GM18867 (cell line): ENCODE results near the gene TNC.

Experiments
- ATAC-seq: cut with Tn5 transposase; IDR thresholded peaks from one replicate; pipeline ENCODE4 v1.9.1; 2021; ENCODE audit warnings: mild to moderate bottlenecking, moderate library complexity; ENCODE audit not compliant: unreplicated experiment

Gene TNC

DNA sequence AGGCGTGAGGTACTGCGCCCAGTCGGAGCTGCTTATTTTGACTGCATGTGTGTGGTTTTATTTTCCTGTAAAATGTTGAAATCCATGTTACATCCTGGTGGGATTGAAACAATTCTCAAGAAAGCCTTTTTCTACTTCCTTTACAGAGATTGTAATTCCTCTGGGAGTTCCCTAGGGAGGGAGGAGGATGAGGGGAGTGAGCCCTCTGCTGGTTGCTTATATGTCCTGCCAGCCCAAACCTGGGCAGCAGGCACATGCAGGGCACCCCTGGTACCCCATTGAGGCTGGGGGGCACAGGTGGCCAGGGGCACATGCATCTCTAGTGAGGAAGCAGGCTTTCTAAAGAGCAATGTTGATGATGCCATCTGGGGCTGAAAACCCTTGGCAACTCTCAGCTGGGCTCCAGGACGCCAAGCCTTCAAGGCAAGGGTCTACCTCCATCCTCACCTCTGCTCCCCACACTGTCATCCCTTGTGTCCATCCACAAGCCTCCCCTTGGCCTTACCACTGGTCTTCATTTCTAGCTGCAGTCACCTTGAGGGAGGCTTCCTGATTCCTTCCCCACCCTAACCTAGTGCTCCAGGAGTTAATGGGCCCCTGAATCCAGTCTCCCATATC, 102.8 kb downstream of the TNC start:
- no peak for ATAC-seq

DNA sequence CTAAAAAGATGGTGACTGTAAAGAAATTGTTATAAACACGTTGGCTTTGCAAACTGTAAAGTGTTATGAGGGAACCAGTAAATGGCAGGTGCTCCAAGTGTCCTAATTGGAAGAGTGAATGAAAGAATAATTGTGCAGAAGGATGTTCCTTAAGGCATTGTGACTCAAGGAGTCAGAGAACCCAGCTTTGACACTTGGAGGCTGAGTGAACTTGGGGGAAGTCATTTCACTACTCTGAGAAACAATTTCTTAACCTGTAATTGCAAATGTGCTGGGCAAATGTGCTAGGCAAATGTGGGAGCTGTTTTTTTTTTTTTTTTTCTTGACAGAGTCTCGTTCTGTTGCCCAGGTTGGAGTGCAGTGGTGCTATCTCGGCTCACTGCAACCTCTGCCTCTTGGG, 103.5 kb downstream of the TNC start:
- no peak for ATAC-seq

DNA sequence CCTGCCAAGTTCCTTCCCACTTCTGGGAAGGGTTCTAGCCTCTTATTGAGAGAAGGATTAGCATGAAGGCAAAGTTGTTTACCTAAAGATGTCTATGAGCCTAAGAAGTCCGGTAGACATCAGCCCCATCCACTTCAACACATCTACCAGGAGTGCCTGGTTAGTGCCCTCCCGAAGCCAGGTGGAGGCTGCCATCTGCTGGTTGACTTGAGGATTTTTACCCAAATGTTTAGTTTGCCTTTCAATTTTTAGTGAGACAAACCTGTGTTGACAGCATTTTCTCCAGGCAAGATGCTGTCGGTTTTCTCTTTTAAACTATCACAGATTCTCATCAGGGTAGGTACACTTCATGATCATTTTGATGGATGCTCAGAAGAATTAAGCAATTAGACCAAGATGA, 104.0 kb downstream of the TNC start:
- peak; percentile 63 for ATAC-seq

DNA sequence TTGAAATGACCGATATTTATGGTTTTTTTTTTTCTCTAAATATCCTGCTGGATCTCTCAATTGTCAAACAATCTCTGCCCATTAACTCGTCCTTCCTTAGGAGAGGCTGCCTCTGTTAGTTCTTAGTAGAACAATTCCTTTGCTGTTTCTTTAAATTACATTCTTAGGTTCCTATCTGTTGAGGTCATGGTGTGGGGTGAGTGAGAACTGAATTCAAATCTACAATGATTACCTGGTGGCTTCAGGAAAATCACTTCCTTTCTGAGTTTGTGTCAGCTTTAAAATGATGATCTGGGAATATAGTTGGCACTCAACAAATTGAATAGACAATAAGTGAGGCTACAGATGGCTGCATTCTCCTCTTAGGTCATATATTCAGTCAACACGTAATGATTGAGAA, 105.5 kb downstream of the TNC start:
- ATAC-seq, result no peak

DNA sequence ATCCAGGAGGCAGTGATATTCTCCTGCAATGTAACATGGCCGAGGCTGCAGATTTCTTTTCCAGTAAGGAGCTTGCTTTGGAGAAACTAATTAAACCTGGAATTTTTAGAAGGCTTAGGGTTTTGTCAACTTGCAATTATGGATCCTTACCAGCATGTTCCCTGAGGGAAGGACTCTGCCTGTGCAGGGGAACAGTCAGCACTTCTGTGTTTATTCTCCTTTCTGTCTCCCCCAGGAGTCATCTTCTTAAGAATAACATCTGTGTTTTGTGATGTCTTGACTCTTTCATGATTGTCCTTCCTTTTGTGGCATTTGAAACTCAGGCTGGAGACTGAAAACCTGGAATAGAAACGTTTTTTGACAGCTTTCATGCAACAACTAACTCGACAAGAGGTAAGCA, 107.1 kb downstream of the TNC start:
- no peak for ATAC-seq

DNA sequence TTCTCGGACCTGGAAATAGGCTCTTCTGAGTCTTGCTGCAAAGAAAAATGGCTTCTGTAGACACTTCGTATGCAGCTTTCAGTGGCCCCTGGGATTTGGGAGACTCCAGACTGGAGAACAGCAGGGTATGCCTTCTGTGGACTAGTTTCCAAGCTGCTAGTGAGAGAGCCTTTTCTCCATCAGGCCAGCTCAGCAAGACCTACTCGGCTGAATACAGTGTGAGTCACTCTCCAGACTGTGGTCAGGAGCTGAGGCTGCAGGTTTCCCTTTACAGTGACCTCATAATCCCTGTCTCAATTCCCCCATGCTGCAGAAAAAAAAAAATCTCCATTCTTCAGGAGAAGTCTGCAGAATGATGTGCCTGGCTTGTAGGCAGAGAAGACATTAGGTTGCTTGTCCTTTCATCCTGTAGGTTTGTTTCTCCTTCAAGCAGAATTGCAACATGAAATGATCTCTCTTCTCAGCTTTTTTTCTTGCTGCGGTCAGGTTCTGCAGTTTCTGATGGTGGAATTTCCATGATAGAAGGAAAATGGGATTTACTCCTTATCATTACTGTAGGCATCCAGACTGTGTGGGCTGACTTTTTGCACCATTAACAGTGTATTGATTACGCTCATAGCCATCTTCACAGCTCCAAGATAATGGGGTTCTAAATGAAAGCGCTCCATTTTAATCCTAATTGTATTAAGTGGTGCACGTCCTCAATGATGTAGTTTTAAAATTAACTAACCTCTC, 109.3 kb downstream of the TNC start:
- no peak for ATAC-seq

DNA sequence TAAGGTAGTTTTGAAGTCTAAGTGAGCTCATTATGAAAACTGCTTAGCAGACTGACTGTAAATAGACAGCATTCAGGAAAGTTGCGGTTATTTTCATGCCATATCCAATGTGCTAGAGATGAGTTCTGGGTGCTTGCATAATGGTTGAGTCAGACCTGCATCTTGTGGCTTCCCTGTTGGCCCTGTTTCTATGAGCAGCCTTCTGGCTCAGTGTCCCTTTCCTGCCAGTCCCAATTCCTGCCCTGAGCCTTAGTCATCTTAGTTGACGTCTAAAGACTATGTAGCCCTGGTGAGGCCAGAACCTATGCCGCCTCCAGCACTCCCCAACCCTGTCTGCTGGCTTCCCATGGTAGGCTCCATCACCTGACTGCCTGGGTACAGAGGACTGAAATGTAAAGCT, 111.3 kb downstream of the TNC start:
- ATAC-seq, result no peak

DNA sequence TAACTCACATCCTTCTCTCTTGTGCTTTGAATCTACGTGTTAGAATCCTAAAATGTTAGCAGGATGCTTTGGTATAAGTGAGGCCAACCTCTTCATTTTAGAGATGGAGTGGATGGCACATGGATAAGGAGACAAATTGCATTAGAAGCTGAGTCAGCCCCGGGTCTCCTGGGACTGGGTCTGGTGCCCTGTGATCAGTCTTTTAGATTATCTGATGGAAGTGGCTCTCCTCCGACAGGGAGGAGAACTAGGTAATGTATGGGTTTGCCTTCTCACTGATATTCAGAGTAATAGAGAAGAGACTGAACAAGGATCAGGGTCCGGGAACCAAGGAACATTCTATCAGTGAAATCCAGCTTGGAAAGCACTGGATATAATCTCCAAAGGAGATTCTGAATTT, 112.6 kb downstream of the TNC start:
- ATAC-seq, result no peak

DNA sequence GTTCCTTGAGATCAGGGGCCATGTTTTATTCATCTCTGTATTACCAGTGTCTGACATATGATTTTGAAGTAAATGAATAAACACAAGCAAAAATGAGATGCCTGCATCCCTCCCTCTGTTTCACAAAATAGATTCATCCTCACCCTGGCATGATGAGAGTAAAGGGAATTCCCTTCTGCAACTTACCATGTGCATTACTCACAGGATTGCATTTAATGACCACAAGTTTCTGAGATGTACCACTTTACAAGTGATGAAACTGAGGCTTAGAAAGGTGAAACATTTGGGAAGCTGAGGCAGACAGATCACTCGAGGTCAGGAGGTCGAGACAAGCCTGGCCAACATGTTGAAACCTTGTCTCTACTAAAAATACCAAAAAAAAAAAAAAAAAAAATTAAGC, 113.4 kb downstream of the TNC start:
- no peak for ATAC-seq

DNA sequence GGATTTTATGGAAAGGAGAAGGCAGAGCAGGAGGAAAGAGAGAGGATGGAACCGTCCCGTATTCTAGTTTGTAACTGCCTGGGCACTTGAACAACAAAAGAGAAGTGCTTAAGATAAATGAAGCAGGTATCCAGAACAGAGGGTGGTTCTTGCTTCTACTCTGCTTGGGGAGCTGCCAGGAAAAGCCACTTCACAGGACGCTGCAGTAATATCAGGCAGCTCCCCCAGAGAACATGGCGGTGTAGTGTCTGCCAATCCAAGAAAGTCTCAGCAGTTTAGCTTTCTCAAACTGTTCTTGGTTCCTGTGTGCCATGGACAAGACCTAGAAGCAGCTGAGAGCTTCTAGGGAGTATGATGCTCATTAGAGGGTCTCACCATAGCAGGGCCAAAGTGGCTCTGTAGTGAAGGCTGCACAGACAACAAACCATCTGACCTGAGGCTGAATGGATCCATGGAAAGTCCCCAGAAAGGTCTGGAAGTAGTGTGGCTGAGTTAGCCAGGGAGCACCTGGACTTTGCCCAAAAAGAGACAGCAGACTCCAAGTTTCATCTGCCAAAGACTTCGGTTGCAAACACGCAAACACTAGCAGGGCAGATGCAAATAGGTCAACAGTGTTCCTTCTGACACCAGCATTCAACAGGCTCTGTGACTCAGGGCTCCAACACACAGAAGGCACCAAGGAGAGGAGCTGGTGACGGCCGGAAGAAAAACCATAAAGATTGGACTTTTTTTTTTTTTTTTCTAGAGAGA, 115.4 kb downstream of the TNC start:
- no peak for ATAC-seq

DNA sequence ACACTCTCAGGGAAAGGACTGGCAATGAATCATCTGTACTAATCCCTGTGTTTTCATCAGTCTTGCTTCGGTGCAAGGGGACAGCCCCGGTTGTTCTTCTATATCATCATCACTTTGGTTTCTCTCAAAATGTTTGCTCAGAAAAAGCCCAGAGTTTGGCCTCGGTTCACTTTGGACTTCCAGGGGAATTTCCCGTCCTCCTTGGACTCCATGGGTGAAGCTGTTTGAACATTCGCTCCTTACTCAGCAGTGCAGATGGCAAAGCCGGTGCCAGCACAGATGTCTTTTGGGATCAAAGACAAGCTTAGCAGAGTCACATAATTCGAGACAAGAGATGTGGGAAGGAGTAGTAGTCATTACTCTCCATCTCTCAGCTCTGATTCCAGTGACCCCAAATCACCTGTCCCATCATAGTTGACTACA, 117.7 kb downstream of the TNC start:
- ATAC-seq, result no peak

DNA sequence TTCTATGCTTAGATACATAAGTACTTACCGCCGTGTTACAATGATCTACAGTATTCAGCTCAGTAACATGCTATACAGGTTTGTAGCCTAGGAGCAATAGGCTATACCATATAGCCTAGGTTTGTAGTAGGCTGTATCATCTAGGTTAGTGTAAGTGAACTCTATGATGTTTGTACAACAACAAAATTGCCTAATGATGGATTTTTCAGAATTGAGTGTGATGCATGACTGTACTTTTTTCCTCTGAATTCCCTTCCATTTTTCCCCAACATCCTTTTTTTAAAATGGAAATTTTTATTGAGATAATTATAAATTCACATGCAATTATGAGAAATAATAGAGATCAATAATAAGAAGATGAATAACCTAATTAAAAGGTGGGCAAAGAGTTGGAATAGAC, 119.6 kb downstream of the TNC start:
- ATAC-seq, result no peak

DNA sequence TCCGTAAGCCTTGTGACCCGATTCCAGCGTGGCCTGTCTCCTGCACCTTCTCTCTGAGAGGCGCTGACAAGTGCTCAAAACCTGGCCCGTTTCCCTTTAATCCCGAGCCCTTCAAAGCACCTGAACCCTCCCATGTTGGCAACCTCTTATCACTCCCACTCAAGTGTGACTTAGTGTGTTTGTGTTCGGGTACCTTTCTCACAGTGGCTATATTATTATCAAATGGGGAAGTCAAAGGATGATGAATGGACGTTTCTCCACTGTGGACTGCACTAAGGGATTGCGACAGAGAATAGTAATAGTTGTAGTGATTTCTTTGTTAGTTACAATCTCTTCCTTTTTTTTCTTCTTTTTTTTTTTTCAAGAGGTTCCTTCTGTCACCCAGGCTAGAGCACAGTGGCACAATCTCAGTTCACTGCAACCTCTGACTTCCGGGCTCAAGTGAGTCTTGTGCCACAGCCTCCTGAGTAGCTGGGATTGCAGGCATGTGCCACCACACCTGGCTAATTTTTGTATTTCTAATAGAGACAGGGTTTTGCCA, 122.2 kb downstream of the TNC start:
- no peak for ATAC-seq

DNA sequence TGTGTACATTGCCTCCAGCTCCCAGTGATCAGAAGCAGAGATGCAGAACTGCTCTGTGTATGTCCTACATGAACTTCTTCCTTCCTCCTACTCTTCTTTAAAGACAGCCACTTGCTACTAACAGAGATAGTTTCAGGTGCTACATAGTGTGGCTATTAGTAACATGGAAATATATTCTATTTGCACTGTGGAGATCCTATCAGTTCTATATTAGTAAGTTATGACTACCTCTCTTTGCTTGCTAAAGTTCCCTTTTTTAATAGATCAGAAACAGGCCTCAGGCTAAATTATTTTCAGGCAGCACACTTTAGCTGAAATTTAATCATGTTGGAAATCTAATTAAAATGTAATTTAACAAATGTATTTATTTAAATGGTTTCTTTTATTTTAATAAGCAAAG, 123.2 kb downstream of the TNC start:
- no peak for ATAC-seq

DNA sequence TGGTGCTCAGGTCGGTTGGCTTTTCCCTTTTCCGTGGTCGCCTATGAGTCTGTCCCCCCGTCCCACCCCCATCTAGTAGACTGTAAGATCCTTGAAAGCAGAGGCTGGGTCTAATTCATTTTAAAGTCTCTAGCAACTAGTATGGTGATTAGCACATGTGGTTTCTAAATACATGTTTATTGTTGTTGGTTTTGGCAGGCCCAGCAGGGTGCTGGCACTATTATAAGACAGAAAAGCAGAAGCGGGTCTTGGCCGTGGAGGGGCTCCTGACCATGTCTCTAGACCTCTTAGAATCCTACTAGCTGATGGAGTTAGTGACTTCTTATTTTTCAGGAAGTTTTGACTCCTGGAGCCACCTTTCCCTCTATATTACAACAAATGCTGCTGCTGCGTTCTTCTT, 126.1 kb downstream of the TNC start:
- ATAC-seq, result no peak

DNA sequence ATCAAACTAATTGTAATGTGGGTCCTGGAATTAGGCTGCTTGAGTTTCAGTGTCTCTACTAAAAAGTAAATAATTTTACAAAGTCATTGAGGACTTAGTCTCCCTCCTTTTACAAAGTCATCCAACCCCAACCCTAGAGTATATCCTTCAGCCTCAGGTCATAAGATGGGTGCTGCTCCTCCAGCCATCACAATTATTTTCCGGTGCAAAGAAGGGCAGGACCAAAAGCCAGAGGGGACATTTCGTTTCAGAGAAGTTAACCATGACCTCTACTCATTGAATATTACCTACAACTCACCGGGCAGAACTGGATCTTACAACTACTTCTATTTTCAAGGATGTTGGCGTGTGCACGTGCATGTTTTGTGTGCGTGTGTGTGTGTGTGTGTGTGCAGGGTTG, 127.1 kb downstream of the TNC start:
- ATAC-seq, result no peak

DNA sequence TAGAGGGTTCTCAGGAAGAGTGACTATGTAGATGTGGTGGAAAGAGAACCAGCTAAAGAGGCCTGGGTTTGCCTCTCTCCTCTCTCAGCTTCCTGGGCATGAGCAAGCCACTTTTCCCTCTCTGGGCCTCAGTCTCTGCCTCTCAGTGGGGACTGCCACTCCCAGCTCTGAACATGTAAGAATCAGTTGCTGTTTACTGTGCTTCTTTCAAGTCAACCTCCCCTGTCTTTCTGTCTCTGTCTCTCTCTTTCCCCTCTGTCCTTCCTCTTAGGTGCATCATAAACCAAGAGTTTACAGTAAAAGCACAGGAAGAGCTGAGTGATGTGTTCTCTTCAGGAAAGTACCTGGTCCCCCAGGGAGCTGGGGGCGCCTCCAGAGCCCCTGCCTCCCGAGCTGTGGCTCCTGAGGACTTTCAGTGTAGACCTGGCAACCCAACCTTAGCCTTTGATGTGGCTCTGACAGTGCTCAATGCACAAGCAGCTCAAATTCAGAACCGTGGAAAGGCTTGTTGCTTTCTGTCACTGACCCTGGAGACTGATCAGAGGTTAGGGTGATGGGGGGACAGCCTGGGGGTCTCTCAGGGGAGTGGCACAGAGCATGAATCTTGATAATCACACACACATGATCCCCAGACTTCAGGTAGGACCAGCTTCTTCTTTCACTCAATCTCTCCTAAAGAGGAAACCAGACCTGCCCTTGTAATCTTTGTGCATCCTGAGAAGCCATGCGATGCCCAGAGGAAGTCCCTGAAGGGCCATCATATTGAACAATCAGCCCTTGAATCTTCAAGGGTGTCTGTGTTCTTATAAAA, 128.2 kb downstream of the TNC start:
- peak; percentile 50 for ATAC-seq

DNA sequence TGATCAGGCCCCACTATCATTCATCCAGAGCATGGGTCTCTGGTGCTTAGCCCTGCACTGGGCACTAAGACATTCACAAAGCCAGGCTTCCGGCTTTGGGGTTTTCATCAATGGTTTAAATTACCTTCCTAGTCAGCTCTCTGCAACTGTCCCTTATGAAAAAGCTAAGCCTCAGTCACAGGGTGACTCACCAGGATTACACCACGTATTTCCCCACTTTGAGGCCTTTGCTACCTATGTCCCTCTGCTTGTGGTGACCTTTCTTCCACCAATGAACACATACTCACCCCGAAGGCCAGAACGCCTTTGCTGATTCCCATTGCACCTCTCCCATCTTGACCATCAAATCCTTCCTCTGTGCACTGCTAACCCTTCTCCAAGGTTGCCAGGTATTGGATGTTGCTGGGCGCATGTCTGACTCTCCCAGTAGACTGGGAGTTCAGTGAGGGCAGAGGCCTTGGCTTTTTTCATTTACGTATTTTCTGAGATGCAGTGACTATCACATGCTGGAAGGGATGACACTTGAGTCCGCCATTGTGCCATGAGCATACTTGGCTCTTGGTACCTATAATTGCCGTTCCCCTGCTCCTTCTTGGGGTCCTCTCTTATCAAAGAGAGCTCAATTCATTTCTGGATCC, 128.9 kb downstream of the TNC start:
- no peak for ATAC-seq

DNA sequence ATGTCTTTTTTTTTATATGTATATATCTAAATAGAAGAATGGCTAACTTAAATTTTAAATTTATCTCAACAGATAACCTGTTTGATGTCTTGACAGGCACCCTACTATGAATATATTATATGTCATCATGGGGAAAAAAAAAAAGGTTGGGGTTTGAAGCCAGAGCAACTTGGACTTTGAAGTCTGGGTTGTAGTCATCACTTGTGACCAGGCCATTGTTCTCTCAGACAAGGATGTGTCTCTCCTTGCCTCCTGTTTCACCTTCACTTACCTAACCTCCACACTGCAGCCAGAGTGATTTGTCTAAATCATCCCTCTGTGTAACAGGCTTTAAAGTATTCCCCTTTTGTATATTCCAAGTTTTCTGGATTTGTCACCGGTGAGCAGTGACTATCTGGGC, 130.8 kb downstream of the TNC start:
- ATAC-seq, result no peak

DNA sequence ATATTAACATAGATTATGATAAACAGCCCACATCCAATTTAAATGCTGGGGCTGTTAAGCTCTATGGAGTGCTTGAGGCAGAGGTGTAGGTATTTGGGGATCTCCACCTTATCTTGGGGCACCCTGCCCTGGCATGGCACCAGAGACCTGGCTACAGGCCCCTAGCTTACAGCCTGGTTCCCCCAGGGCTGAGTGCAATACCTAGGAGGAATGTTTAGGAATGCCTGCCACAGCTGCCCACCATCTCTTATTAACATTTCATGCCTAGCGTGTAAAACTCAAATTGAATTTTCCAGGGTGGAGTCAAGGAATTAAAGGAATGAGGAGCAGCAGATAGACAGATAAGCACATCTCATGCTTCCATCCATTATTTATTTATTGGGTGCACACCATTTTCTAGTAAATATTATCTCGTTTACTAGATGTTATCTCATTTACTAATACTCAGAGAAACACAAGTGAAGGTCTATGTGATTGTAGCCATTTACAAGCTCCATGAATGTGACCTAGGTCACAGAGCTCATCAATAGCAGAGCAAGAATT, 131.9 kb downstream of the TNC start:
- ATAC-seq, result no peak
